Osteocyte (in vitro differentiated cells): ENCODE results near the gene BMPR1A. TPM values are rescaled to one million over a fixed set of nuclear protein-coding genes. Genes with fewer than 3 reads are reported as not detected.
A peak's percentile ranks its signal among the peaks of the same experiment; 100 is the strongest.
"Not testable (repeated sequence)": the region's sequence is repeated elsewhere in the genome, so short reads cannot be mapped to it uniquely, and the experiment has no call there.

Experiments used
- DNase-seq: peaks from one replicate; pipeline ENCODE4 v3.0.0; 2021; ENCODE audit warnings: mixed read lengths; ENCODE audit not compliant: unreplicated experiment; ENCODE audit errors: extremely low spot score
- H3K27ac Mint-ChIP-seq: one replicate; pipeline ENCODE4 v1.8.0; 2021; ENCODE audit warnings: mild to moderate bottlenecking, mixed read lengths; ENCODE audit not compliant: unreplicated experiment
- H3K27me3 Mint-ChIP-seq: one replicate; pipeline ENCODE4 v1.8.0; 2021; ENCODE audit warnings: mixed read lengths; ENCODE audit not compliant: unreplicated experiment
- H3K36me3 Mint-ChIP-seq: one replicate; pipeline ENCODE4 v1.8.0; 2021; ENCODE audit warnings: mixed read lengths; ENCODE audit not compliant: unreplicated experiment
- H3K4me1 Mint-ChIP-seq: one replicate; pipeline ENCODE4 v1.8.0; 2021; ENCODE audit warnings: mixed read lengths; ENCODE audit not compliant: unreplicated experiment
- H3K4me3 Mint-ChIP-seq: one replicate; pipeline ENCODE4 v1.8.0; 2021; ENCODE audit warnings: mild to moderate bottlenecking, moderate library complexity, mixed read lengths; ENCODE audit not compliant: unreplicated experiment
- H3K9me3 Mint-ChIP-seq: one replicate; pipeline ENCODE4 v1.8.0; 2021; ENCODE audit warnings: mixed read lengths; ENCODE audit not compliant: unreplicated experiment
- CTCF ChIP-seq: fragments of 200-600 bp; sonication (generic); IDR thresholded peaks from 2 replicates; pipeline ENCODE4 v1.5.0; 2021; ENCODE audit warnings: antibody characterized with exemption, mild to moderate bottlenecking, moderate library complexity
- total RNA-seq: library from RNA; stranded (reverse); gene quantifications from 2 replicates; pipeline ENCODE4 v1.2.1, GENCODE V29; 2021

BMPR1A gene
- total RNA-seq, 1 donor from 2014 or later: 75.5 TPM

GRCh38 chr10:86950349-86950748, 193.9 kb downstream of the BMPR1A start:
- H3K4me3 Mint-ChIP-seq: no peak overlapping the region
- DNase-seq: no peak
- H3K4me1 Mint-ChIP-seq: peaks cover 27% of the 10 kb centered on the region
- H3K9me3 Mint-ChIP-seq: peaks cover 9% of the 10 kb centered on the region
- H3K36me3 Mint-ChIP-seq: peaks cover 5% of the 10 kb centered on the region
- peaks cover 17% of the 10 kb centered on the region for H3K27me3 Mint-ChIP-seq
- no peak for TF ChIP-seq CTCF
- H3K27ac Mint-ChIP-seq: no peak overlapping the region

DNA sequence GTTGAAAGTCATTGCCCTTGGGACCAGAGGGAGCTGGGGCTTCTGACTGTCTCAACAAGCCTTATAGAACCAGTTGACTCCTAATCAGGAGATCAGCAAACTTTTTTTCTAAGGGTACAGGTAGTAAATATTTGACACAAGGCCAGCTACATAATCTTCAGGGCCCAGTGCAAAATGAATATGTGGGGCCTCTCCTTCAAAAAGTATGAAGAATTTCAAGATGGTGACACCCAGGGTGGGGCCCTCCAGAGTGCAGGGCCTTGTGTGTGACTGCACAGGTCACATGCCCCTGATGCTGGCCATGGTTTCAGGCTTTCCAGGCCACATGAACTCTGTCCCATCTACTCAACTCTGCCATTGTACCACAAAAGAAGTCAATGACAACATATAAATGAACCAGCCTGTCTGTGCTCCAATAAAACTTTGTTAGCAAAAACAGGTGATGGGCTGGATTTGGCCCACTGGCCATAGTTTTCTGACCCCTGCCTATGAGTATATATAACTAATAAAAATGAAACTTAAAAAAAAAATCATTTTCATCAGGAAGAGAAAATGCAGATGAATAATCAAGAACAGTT, 194.9 kb downstream of the BMPR1A start:
- Mint-ChIP-seq H3K4me1 (peaks cover 26% of the 10 kb centered on the region), H3K27me3 (peaks cover 17% of the 10 kb centered on the region), H3K4me3 (no peak overlapping the region), H3K36me3 (peaks cover 5% of the 10 kb centered on the region), H3K27ac (no peak overlapping the region), H3K9me3 (peaks cover 9% of the 10 kb centered on the region)
- DNase-seq: no peak
- no peak for TF ChIP-seq CTCF

- Mint-ChIP-seq H3K36me3 (peaks cover 5% of the 10 kb centered on the region), H3K4me3 (no peak overlapping the region), H3K27me3 (peaks cover 11% of the 10 kb centered on the region), H3K9me3 (peaks cover 9% of the 10 kb centered on the region), H3K27ac (no peak overlapping the region), H3K4me1 (peaks cover 32% of the 10 kb centered on the region)
- no peak for TF ChIP-seq CTCF
- no peak for DNase-seq
Observed at GRCh38 chr10:86952106-86952505, 195.7 kb downstream of the BMPR1A start.

DNA sequence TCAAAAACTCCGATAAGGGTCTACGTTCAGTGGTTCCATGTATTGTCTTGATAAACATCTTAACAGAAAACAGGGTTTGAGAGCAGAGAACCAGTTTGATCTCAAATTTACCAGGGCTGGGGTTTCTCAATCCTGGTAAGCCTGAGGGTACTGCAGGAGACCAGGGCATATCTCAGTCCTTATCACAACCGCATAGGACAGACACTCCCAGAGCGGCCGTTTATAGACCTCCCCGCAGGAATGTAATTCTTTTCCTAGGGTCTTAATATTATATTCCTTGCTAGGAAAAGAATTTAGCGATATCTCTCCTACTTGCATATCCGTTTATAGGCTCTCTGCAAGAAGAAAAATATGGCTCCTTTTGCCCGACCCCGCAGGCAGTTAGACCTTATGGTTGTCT, 196.3 kb downstream of the BMPR1A start:
- not testable (repeated sequence) for H3K27ac Mint-ChIP-seq, H3K36me3 Mint-ChIP-seq, H3K9me3 Mint-ChIP-seq, DNase-seq, H3K4me3 Mint-ChIP-seq
- Mint-ChIP-seq H3K27me3 (peaks cover 10% of the 10 kb centered on the region), H3K4me1 (peaks cover 38% of the 10 kb centered on the region)

DNA sequence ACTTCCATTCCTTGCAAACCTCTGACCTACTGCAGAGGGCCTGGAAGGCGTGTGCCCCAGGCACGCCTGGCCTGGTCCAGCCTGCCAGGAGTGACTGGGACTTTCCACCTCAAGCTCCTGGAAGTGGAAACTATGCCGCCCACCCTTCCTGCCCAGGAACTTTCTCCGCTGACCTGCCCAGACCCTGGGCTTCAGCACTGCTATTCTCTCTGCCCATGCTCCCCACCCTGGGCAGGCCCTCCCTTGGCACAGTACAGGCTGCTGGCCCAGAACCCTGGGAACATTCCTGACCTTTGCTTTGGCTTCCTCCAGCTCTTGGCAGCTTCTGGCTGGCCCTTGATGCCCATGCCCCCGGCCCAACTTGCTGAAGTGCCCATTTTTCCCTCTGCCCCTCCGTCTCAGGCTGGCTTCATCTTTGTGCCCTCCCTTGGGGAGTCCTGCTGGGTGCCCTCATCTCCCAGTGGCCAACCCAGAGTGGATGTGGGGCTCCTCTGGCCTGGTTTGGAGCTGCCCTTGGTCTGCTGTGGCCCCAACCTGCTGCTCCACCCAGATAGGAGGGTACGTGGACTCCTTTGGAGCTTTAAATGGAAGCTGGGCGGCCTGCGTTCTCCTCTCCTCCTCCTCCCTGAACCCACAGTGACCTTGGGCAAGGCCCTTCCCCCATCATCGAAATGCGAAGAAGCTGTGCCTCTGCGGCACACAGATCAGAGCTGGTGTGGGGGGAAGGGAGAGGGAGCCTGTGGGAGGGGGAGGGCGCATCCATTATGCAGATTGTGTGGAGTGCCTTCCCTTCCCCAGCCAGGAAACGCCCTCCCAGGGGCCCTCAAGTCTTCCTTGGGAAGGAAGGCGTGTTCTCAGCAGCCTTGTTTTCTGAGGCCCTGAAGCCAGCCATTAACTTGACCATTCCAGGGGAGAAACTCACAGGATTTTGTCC, 197.6 kb downstream of the BMPR1A start:
- DNase-seq: no peak
- peaks cover 9% of the 10 kb centered on the region for H3K9me3 Mint-ChIP-seq
- no peaks in the 10 kb centered on the region for H3K27me3 Mint-ChIP-seq
- H3K4me3 Mint-ChIP-seq: no peak overlapping the region
- no peaks in the 10 kb centered on the region for H3K36me3 Mint-ChIP-seq
- no peak for TF ChIP-seq CTCF
- H3K4me1 Mint-ChIP-seq: peaks cover 46% of the 10 kb centered on the region
- peak overlapping the region; percentile 81 for H3K27ac Mint-ChIP-seq
